ENCODE measurements around the gene LYZL4.

- no peak for TF ChIP-seq CTCF (IDR thresholded peaks at IDR 0.05)
- TF ChIP-seq POLR2A (IDR thresholded peaks at IDR 0.05): no peak
These were observed 56.8 kb downstream of the LYZL4 start for GRCh38 chr3:42353631-42354030.

All from thyroid gland (tissue), 4 donors.